ENCODE data around the gene MOSMO. TPM values are rescaled to one million over a fixed set of nuclear protein-coding genes. Genes with fewer than 3 reads are reported as not detected.

MOSMO gene
- total RNA-seq, 2 donors from 2014 or later, result 19.6 to 21.0 TPM

DNA sequence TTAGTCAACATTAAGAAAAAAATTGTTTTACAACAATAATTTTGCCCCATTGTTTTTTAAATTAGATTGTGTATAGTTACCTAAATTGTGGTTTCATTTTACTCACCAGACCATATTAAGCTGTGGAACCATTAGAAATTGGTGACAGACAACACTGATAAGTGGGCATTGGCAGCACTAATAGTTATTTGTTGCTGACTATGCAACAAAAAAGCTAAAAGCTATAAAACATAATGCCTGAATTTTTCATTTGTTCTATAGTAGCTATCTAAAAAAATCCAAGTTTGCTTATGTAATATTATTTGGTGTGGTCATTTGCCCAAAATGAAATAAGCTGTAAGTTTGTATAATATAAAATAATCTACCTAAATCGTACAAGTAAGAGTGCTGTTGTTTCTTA is 70.7 kb downstream of the MOSMO start:
- Histone ChIP-seq H3K27ac (no peak overlapping the region), H3K4me1 (replicated peaks) (no peaks in the 10 kb centered on the region), H3K27me3 (replicated peaks; ENCODE audit: insufficient read depth) (no peaks in the 10 kb centered on the region), H3K36me3 (no peaks in the 10 kb centered on the region), H3K9me3 (no peaks in the 10 kb centered on the region), H3K4me3 (no peak overlapping the region)
- TF ChIP-seq POLR2AphosphoS5 (IDR thresholded peaks at IDR 0.05) (no peak), POLR2A (IDR thresholded peaks at IDR 0.05) (no peak), CTCF (IDR thresholded peaks at IDR 0.05) (no peak)
- 74% methylated on average over 1 of the region's 1 CpG for WGBS
- DNase-seq (ENCODE audit: low spot score), result no peak
- intact Hi-C loops (cut with DNase I), result loop anchor here (1.0 kb wide), 1 partner anchor 77 kb away; the partner anchor contains the start of gene PDZD9

GRCh38 chr16:22081050-22081449 is 73.1 kb downstream of the MOSMO start:
- no peaks in the 10 kb centered on the region for H3K9me3 ChIP-seq
- no peaks in the 10 kb centered on the region for H3K27me3 ChIP-seq (replicated peaks; ENCODE audit: insufficient read depth)
- no peak overlapping the region for H3K4me3 ChIP-seq
- H3K4me1 ChIP-seq (replicated peaks), result no peaks in the 10 kb centered on the region
- H3K36me3 ChIP-seq, result no peaks in the 10 kb centered on the region
- H3K27ac ChIP-seq, result no peak overlapping the region
- 90% methylated on average over 3 of the region's 3 CpGs for WGBS
- DNase-seq (ENCODE audit: low spot score), result no peak
- TF ChIP-seq POLR2AphosphoS5 (IDR thresholded peaks at IDR 0.05), result no peak
- no peak for TF ChIP-seq POLR2A (IDR thresholded peaks at IDR 0.05)
- no peak for TF ChIP-seq CTCF (IDR thresholded peaks at IDR 0.05)
- intact Hi-C loops (cut with DNase I), result no loop called here

- no peaks in the 10 kb centered on the region for H3K27me3 ChIP-seq (replicated peaks; ENCODE audit: insufficient read depth)
- H3K4me3 ChIP-seq, result no peak overlapping the region
- no peak for DNase-seq (ENCODE audit: low spot score)
- no peaks in the 10 kb centered on the region for H3K4me1 ChIP-seq (replicated peaks)
- 100% methylated on average over 1 of the region's 1 CpG for WGBS
- intact Hi-C loops (cut with DNase I), result no loop called here
- no peaks in the 10 kb centered on the region for H3K9me3 ChIP-seq
- TF ChIP-seq POLR2A (IDR thresholded peaks at IDR 0.05), result no peak
- no peak for TF ChIP-seq CTCF (IDR thresholded peaks at IDR 0.05)
- no peak for TF ChIP-seq POLR2AphosphoS5 (IDR thresholded peaks at IDR 0.05)
- no peaks in the 10 kb centered on the region for H3K36me3 ChIP-seq
- no peak overlapping the region for H3K27ac ChIP-seq
Observed at GRCh38 chr16:22086440-22086839, 78.5 kb downstream of the MOSMO start.

- Histone ChIP-seq H3K9me3 (no peaks in the 10 kb centered on the region), H3K27me3 (replicated peaks; ENCODE audit: insufficient read depth) (no peaks in the 10 kb centered on the region), H3K4me3 (no peak overlapping the region), H3K27ac (no peak overlapping the region), H3K4me1 (replicated peaks) (no peaks in the 10 kb centered on the region), H3K36me3 (no peaks in the 10 kb centered on the region)
- no peak for DNase-seq (ENCODE audit: low spot score)
- WGBS, result 78% methylated on average over 1 of the region's 1 CpG
- TF ChIP-seq POLR2A (IDR thresholded peaks at IDR 0.05) (no peak), POLR2AphosphoS5 (IDR thresholded peaks at IDR 0.05) (no peak), CTCF (IDR thresholded peaks at IDR 0.05) (no peak)
- intact Hi-C loops (cut with DNase I), result no loop called here
Observed at GRCh38 chr16:22088642-22089041, 80.7 kb downstream of the MOSMO start.

- H3K4me1 ChIP-seq (replicated peaks), result no peaks in the 10 kb centered on the region
- TF ChIP-seq POLR2A (IDR thresholded peaks at IDR 0.05), result no peak
- TF ChIP-seq CTCF (IDR thresholded peaks at IDR 0.05), result no peak
- TF ChIP-seq POLR2AphosphoS5 (IDR thresholded peaks at IDR 0.05), result no peak
- H3K27me3 ChIP-seq (replicated peaks; ENCODE audit: insufficient read depth), result no peaks in the 10 kb centered on the region
- intact Hi-C loops (cut with DNase I), result no loop called here
- no peak overlapping the region for H3K27ac ChIP-seq
- 80% methylated on average over 4 of the region's 4 CpGs for WGBS
- H3K9me3 ChIP-seq, result no peaks in the 10 kb centered on the region
- no peaks in the 10 kb centered on the region for H3K36me3 ChIP-seq
- H3K4me3 ChIP-seq, result no peak overlapping the region
- no peak for DNase-seq (ENCODE audit: low spot score)
Observed at GRCh38 chr16:22089910-22090309, 82.0 kb downstream of the MOSMO start.

Measured in prostate gland (tissue), 2 donors.